SHP77 (cell line): ENCODE data around the gene KHDC3L.
"Not testable (repeated sequence)": the region's sequence is repeated elsewhere in the genome, so short reads cannot be mapped to it uniquely, and the experiment has no call there.

Experiments
- DNase-seq, 2 experiments: peaks; one replicate each; lab custom pipeline; 2025; lab: John Stamatoyannopoulos, UW

The KHDC3L gene

GRCh38 chr6:73369563-73369962 is 7.1 kb downstream of the KHDC3L start, which contains the start of gene OOEP:
TSS of gene OOEP (minus strand) at chr6:73369897. CDS start at chr6:73369792, 105 bp downstream.
- no peak for DNase-seq

- DNase-seq: no peak
These were observed 9.5 kb downstream of the KHDC3L start for GRCh38 chr6:73371984-73372383.

- DNase-seq: no peak
These were observed 10.1 kb downstream of the KHDC3L start for GRCh38 chr6:73372516-73372915.

GRCh38 chr6:73375216-73375615 is 12.8 kb downstream of the KHDC3L start:
- no peak for DNase-seq

- no peak for DNase-seq
These were observed 14.8 kb downstream of the KHDC3L start for GRCh38 chr6:73377225-73377624.

GRCh38 chr6:73381531-73381930 is 19.1 kb downstream of the KHDC3L start:
- not testable (repeated sequence) for DNase-seq

- DNase-seq: no peak
These were observed 20.1 kb downstream of the KHDC3L start for GRCh38 chr6:73382462-73383113.

- no peak for DNase-seq
These were observed 26.0 kb downstream of the KHDC3L start for GRCh38 chr6:73388433-73388799.

GRCh38 chr6:73388800-73389512 is 26.5 kb downstream of the KHDC3L start:
- peak; percentile 29 to 31 for DNase-seq

- no peak for DNase-seq
These were observed 27.4 kb downstream of the KHDC3L start for GRCh38 chr6:73389854-73390253.

- DNase-seq: no peak
These were observed 29.2 kb downstream of the KHDC3L start for GRCh38 chr6:73391675-73392074.

- DNase-seq: not testable (repeated sequence)
These were observed 29.7 kb downstream of the KHDC3L start for GRCh38 chr6:73392188-73392587.

GRCh38 chr6:73393278-73393677 is 30.8 kb downstream of the KHDC3L start:
- DNase-seq: no peak

GRCh38 chr6:73394577-73395354 is 32.3 kb downstream of the KHDC3L start, which contains the start of gene DDX43:
TSS of gene DDX43 (plus strand) at chr6:73394828. CDS start at chr6:73394906, 78 bp downstream.
- DNase-seq: peak; percentile 68 to 71

- DNase-seq: no peak
These were observed 33.4 kb downstream of the KHDC3L start for GRCh38 chr6:73395875-73396274.

- no peak for DNase-seq
These were observed 38.2 kb downstream of the KHDC3L start for GRCh38 chr6:73400656-73401055.

GRCh38 chr6:73409395-73409794 is 46.9 kb downstream of the KHDC3L start:
- DNase-seq: no peak

GRCh38 chr6:73413102-73413501 is 50.6 kb downstream of the KHDC3L start:
- no peak for DNase-seq
